Measurements from ENCODE around the gene NXN.
"Not testable (repeated sequence)": the region's sequence is repeated elsewhere in the genome, so short reads cannot be mapped to it uniquely, and the experiment has no call there.

NXN gene

DNA sequence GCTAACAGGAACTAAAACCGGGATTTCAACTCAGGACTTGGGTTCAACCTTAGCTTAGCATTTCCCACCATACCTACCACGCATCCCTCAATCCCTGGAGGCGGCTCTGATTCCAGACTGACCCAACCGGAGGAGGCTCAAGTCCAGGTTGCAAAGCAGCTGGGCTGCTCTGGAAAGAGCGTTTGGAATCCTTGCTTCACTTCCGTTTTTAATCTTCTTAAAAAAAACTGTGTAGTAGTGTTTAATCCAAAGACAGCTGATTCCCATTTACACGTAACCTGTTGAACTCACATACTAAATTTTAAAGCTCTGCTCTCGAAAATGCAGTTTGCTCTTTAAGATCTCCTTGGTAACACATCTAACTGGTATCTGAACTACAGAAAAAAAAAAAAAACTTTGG, 50.0 kb downstream of the NXN start:
- WGBS, 2 experiments (ENCODE audit: insufficient coverage in 2 of 2), result 80 to 93% methylated on average over 1 to 4 of the region's 8 CpGs
- no peaks in the 10 kb centered on the region for H3K9me3 ChIP-seq (ENCODE audit: control insufficient read depth, low read length)
- H3K36me3 ChIP-seq (ENCODE audit: control insufficient read depth, insufficient read depth, low read length), result peaks cover 22% of the 10 kb centered on the region
- H3K4me3 ChIP-seq (ENCODE audit: extremely low read depth, insufficient read depth, low read length, poor library complexity, severe bottlenecking), result no peak overlapping the region
- H3K4me1 ChIP-seq (ENCODE audit: control insufficient read depth, insufficient read depth, low read length, poor library complexity, severe bottlenecking), result peaks cover 53% of the 10 kb centered on the region
- no peak overlapping the region for H3K27ac ChIP-seq (ENCODE audit: low read depth, low read length, severe bottlenecking)

DNA sequence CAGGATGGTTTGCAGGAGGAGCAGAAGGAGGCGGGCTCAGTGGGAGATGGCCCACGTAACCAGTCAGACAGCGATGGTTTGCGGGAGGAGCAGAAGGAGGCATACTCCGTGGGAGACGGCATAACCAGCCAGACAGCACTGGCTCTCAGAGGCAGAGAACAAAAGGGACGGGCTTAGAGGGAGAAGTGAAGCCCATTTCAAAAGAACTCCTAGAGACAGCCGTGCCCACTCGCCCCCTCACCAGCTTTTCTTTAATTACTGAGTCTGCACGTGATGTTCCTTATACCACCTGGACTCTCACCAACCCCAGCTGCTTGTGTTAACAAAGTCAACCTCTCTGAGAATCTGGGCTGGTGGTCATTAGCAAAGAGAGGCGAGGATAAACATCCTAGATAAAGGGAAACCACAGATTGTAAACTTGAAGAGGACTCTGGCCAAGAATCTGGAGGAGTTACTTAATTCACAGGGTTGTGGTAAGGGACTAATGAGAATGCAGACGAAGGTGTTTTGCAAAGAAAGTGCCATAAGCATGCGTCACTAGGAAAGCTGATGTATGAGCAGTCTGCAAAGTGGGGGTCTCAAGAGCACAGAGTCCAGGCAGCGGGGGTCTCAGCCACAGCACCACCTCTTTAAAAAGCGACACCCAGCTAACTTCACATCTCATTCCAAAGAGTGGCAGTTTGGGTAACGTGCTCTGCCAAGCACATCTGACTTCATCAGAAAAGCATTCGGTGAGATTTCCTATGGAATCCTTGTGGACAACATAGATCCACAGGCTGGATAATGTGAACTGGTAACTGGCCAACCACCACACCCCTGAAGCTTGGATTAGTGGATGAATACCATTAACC, 51.7 kb downstream of the NXN start:
- Histone ChIP-seq H3K4me1 (ENCODE audit: control insufficient read depth, insufficient read depth, low read length, poor library complexity, severe bottlenecking) (peaks cover 40% of the 10 kb centered on the region), H3K36me3 (ENCODE audit: control insufficient read depth, insufficient read depth, low read length) (peaks cover 30% of the 10 kb centered on the region), H3K9me3 (ENCODE audit: control insufficient read depth, low read length) (no peaks in the 10 kb centered on the region), H3K4me3 (ENCODE audit: extremely low read depth, insufficient read depth, low read length, poor library complexity, severe bottlenecking) (no peak overlapping the region), H3K27ac (ENCODE audit: low read depth, low read length, severe bottlenecking) (peak overlapping the region; percentile 95)
- WGBS, 2 experiments (ENCODE audit: insufficient coverage in 2 of 2), result 42 to 46% methylated on average over 11 to 16 of the region's 17 CpGs

DNA sequence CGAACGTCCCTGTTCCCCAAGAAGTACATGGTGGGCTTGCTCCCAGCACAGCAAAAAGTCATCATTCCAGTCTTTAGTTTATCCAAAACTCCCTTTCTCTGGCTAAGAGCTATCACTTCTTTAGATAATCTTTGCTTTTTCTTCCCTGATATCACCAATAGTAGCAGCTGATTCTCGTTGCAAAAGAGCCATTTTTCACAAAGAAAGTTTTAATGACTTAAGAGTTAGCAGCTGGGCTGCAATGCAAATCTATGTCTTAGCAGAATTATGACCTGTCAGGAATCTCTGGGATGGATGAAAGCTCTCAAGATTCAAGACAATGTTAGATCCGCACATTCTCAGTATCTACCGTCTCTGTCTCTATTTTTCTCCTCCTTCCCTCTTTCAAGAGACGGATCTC, 53.8 kb downstream of the NXN start:
- Histone ChIP-seq H3K4me1 (ENCODE audit: control insufficient read depth, insufficient read depth, low read length, poor library complexity, severe bottlenecking) (peaks cover 29% of the 10 kb centered on the region), H3K36me3 (ENCODE audit: control insufficient read depth, insufficient read depth, low read length) (peaks cover 38% of the 10 kb centered on the region), H3K9me3 (ENCODE audit: control insufficient read depth, low read length) (no peaks in the 10 kb centered on the region), H3K27ac (ENCODE audit: low read depth, low read length, severe bottlenecking) (no peak overlapping the region), H3K4me3 (ENCODE audit: extremely low read depth, insufficient read depth, low read length, poor library complexity, severe bottlenecking) (no peak overlapping the region)
- WGBS, 2 experiments (ENCODE audit: insufficient coverage in 2 of 2), result 91 to 93% methylated on average over 5 to 6 of the region's 6 CpGs

- Histone ChIP-seq H3K4me1 (ENCODE audit: control insufficient read depth, insufficient read depth, low read length, poor library complexity, severe bottlenecking) (peaks cover 21% of the 10 kb centered on the region), H3K27ac (ENCODE audit: low read depth, low read length, severe bottlenecking) (no peak overlapping the region), H3K9me3 (ENCODE audit: control insufficient read depth, low read length) (no peaks in the 10 kb centered on the region), H3K36me3 (ENCODE audit: control insufficient read depth, insufficient read depth, low read length) (peaks cover 40% of the 10 kb centered on the region), H3K4me3 (ENCODE audit: extremely low read depth, insufficient read depth, low read length, poor library complexity, severe bottlenecking) (no peak overlapping the region)
- 68 to 84% methylated on average over 5 to 6 of the region's 15 CpGs for WGBS, 2 experiments (ENCODE audit: insufficient coverage in 2 of 2)
Observed at GRCh38 chr17:924711-925475, 54.7 kb downstream of the NXN start.

GRCh38 chr17:924306-924705, 55.3 kb downstream of the NXN start:
- not testable (repeated sequence) for H3K9me3 ChIP-seq (ENCODE audit: control insufficient read depth, low read length); H3K27ac ChIP-seq (ENCODE audit: low read depth, low read length, severe bottlenecking); H3K4me3 ChIP-seq (ENCODE audit: extremely low read depth, insufficient read depth, low read length, poor library complexity, severe bottlenecking)
- H3K4me1 ChIP-seq (ENCODE audit: control insufficient read depth, insufficient read depth, low read length, poor library complexity, severe bottlenecking), result peaks cover 17% of the 10 kb centered on the region
- WGBS, 2 experiments (ENCODE audit: insufficient coverage in 2 of 2), result 93 to 95% methylated on average over 8 to 11 of the region's 15 CpGs
- peaks cover 40% of the 10 kb centered on the region for H3K36me3 ChIP-seq (ENCODE audit: control insufficient read depth, insufficient read depth, low read length)

DNA sequence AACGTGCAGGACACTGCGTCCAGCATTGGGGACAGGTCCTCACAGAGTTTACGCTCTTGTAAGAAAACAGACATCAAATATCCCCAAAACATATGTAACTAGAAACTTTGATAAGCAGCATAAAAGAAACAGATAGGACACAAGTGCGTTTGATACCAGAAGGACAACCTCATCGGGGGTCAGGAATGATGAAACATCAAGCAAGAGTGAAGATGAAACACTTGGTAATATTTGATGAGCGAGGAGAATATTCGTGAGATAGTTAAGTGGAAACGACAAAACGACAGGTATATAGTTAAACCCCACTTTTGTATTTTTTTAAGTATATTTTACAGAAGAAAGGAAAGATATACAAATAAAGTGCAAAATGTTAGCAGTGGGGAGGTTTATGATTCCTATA, 55.9 kb downstream of the NXN start:
- no peak overlapping the region for H3K4me3 ChIP-seq (ENCODE audit: extremely low read depth, insufficient read depth, low read length, poor library complexity, severe bottlenecking)
- no peaks in the 10 kb centered on the region for H3K9me3 ChIP-seq (ENCODE audit: control insufficient read depth, low read length)
- H3K27ac ChIP-seq (ENCODE audit: low read depth, low read length, severe bottlenecking), result no peak overlapping the region
- 96 to 97% methylated on average over 4 to 5 of the region's 9 CpGs for WGBS, 2 experiments (ENCODE audit: insufficient coverage in 2 of 2)
- H3K4me1 ChIP-seq (ENCODE audit: control insufficient read depth, insufficient read depth, low read length, poor library complexity, severe bottlenecking), result peaks cover 12% of the 10 kb centered on the region
- peaks cover 36% of the 10 kb centered on the region for H3K36me3 ChIP-seq (ENCODE audit: control insufficient read depth, insufficient read depth, low read length)

GRCh38 chr17:921161-921560, 58.4 kb downstream of the NXN start:
- WGBS, 2 experiments (ENCODE audit: insufficient coverage in 2 of 2), result 92 to 93% methylated on average over 8 to 13 of the region's 13 CpGs
- Histone ChIP-seq H3K9me3 (ENCODE audit: control insufficient read depth, low read length) (no peaks in the 10 kb centered on the region), H3K4me3 (ENCODE audit: extremely low read depth, insufficient read depth, low read length, poor library complexity, severe bottlenecking) (no peak overlapping the region), H3K4me1 (ENCODE audit: control insufficient read depth, insufficient read depth, low read length, poor library complexity, severe bottlenecking) (peaks cover 4% of the 10 kb centered on the region), H3K27ac (ENCODE audit: low read depth, low read length, severe bottlenecking) (no peak overlapping the region), H3K36me3 (ENCODE audit: control insufficient read depth, insufficient read depth, low read length) (peaks cover 43% of the 10 kb centered on the region)

DNA sequence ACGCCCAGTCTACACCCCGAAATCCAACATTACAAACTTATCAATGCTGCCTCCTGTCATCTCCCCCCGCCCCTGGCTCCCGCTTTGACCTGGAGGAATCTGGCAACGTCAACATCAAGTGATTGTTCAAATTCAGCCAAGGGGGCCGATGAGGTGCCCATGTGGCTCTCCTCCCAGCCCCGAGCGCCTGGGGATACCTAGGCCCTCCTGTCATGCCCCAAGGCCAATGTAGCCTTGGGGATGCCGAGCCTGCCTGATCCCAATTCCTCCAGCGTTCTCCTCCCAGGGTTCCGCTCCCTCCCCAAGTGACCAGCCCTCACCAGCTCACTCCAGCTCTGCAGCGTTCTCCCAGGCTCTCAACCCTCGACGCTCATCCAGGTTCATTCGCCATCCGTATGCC, 59.4 kb downstream of the NXN start:
- no peak overlapping the region for H3K4me3 ChIP-seq (ENCODE audit: extremely low read depth, insufficient read depth, low read length, poor library complexity, severe bottlenecking)
- H3K9me3 ChIP-seq (ENCODE audit: control insufficient read depth, low read length), result no peaks in the 10 kb centered on the region
- peaks cover 50% of the 10 kb centered on the region for H3K36me3 ChIP-seq (ENCODE audit: control insufficient read depth, insufficient read depth, low read length)
- WGBS, 2 experiments (ENCODE audit: insufficient coverage in 2 of 2), result 92 to 95% methylated on average over 8 to 15 of the region's 16 CpGs
- H3K4me1 ChIP-seq (ENCODE audit: control insufficient read depth, insufficient read depth, low read length, poor library complexity, severe bottlenecking), result peaks cover 9% of the 10 kb centered on the region
- H3K27ac ChIP-seq (ENCODE audit: low read depth, low read length, severe bottlenecking), result no peak overlapping the region

DNA sequence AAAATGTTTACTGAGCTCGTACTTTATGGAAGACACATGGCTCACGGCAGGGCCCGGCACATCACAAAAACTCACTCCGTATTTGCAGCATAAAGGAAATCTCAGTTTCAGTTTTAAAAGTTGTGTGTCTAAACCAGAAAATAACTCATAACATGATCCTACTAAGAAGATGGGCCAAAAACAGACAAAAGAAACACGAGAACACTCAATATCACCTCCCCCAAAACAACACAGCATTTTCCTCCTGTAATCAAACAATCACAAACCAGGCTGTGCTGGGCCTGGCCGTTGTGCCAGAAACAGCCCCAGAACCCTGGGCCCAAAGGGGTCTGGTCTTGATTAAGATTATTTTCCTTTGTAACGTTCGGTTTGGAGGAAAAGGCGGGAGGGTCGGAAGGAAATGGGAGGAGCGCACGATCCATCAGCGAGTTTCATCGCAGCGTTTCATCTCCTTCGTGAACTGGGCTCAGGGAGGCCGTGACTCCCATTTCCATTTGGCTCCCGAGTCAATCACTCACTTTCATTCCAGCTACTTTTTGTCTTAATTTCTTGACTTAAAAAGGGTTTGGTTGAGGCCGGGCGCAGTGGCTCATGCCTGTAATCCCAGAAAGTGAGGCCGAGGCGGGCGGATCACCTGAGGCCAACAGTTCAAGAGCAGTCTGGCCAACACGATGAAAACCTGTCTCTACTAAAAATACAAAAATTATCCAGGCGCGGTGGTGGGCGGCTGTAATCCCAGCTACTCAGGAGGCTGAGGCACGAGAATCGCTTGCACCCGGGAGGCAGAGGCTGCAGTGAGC, 61.4 kb downstream of the NXN start:
- Histone ChIP-seq H3K4me1 (ENCODE audit: control insufficient read depth, insufficient read depth, low read length, poor library complexity, severe bottlenecking) (peaks cover 9% of the 10 kb centered on the region), H3K4me3 (ENCODE audit: extremely low read depth, insufficient read depth, low read length, poor library complexity, severe bottlenecking) (no peak overlapping the region), H3K27ac (ENCODE audit: low read depth, low read length, severe bottlenecking) (no peak overlapping the region), H3K36me3 (ENCODE audit: control insufficient read depth, insufficient read depth, low read length) (peaks cover 55% of the 10 kb centered on the region), H3K9me3 (ENCODE audit: control insufficient read depth, low read length) (no peaks in the 10 kb centered on the region)
- WGBS, 2 experiments (ENCODE audit: insufficient coverage in 2 of 2), result 93 to 94% methylated on average over 24 to 26 of the region's 30 CpGs

- Histone ChIP-seq H3K36me3 (ENCODE audit: control insufficient read depth, insufficient read depth, low read length) (peaks cover 52% of the 10 kb centered on the region), H3K27ac (ENCODE audit: low read depth, low read length, severe bottlenecking) (no peak overlapping the region), H3K4me3 (ENCODE audit: extremely low read depth, insufficient read depth, low read length, poor library complexity, severe bottlenecking) (no peak overlapping the region), H3K4me1 (ENCODE audit: control insufficient read depth, insufficient read depth, low read length, poor library complexity, severe bottlenecking) (peaks cover 9% of the 10 kb centered on the region), H3K9me3 (ENCODE audit: control insufficient read depth, low read length) (no peaks in the 10 kb centered on the region)
- WGBS, 2 experiments (ENCODE audit: insufficient coverage in 2 of 2), result 88 to 94% methylated on average over 12 to 18 of the region's 19 CpGs
Observed at GRCh38 chr17:917391-917811, 62.2 kb downstream of the NXN start.

All from mesodermal cell (in vitro differentiated cells).